ENCODE results near the gene SRRT. TPM values are rescaled to one million over a fixed set of nuclear protein-coding genes. Genes with fewer than 3 reads are reported as not detected.

SRRT gene
- total and polyA plus RNA-seq, 2 donors (not counting 3 experiments of a cell fraction or from before 2014, with no cell fraction given) = 58.6 to 199 TPM

DNA sequence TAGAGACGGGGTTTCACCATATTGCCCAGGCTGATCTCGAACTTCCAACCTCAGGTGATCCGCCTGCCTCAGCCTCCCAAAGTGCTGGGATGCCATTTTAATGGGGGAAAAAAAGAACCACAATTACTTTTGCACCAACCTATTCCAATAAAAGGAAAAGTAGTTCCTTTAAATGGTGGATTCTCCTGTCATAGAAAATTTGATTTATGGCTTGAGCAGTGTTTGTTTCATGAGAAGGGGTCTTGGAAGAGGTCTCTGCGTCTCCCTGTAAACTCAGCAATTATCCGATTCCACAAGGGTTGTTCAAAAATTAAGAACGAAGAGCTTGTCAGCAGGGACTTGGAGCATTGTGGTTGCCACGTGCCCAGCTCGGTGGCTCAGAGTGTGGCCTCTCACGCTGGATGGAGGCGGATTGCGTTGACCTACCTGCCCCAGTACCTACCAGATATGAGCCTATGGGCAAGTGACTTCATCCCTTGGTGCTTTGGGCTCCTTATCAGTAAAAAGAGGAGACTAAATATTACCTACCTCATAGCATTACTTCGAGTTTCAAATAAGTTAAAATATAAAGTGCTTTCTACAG is 10.5 kb upstream of the SRRT start:
- TF ChIP-seq, protein P1, sequence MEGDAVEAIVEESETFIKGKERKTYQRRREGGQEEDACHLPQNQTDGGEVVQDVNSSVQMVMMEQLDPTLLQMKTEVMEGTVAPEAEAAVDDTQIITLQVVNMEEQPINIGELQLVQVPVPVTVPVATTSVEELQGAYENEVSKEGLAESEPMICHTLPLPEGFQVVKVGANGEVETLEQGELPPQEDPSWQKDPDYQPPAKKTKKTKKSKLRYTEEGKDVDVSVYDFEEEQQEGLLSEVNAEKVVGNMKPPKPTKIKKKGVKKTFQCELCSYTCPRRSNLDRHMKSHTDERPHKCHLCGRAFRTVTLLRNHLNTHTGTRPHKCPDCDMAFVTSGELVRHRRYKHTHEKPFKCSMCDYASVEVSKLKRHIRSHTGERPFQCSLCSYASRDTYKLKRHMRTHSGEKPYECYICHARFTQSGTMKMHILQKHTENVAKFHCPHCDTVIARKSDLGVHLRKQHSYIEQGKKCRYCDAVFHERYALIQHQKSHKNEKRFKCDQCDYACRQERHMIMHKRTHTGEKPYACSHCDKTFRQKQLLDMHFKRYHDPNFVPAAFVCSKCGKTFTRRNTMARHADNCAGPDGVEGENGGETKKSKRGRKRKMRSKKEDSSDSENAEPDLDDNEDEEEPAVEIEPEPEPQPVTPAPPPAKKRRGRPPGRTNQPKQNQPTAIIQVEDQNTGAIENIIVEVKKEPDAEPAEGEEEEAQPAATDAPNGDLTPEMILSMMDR (IDR thresholded peaks at IDR 0.05; ENCODE audit: extremely low read depth in 1 of 2, insufficient read depth in 1 of 2, low read depth in 1 of 2, low read length in 2 of 2) = no peak
- no peak for TF ChIP-seq JUN (IDR thresholded peaks at IDR 0.05; ENCODE audit: borderline replicate concordance, insufficient read depth, insufficient read length, low read depth)
- TF ChIP-seq FOS (IDR thresholded peaks at IDR 0.05; ENCODE audit: borderline replicate concordance, insufficient read depth, low read length) = no peak
- no peak for TF ChIP-seq MYC (IDR thresholded peaks at IDR 0.05; ENCODE audit: low read depth, low read length)
- TF ChIP-seq GATA2 (IDR thresholded peaks at IDR 0.05; ENCODE audit: insufficient read depth, insufficient read length, low read depth, low read length) = no peak
- TF ChIP-seq EZH2 (IDR thresholded peaks at IDR 0.05; ENCODE audit: borderline replicate concordance, low read depth, low read length, severe bottlenecking) = no peak
- no peak for TF ChIP-seq POLR2A (IDR thresholded peaks at IDR 0.05; ENCODE audit: low read depth, low read length)
- TF ChIP-seq POLR2AphosphoS5 (IDR thresholded peaks at IDR 0.05; ENCODE audit: insufficient read depth, low read depth, low read length) = no peak
- TF ChIP-seq MAX (IDR thresholded peaks at IDR 0.05; ENCODE audit: insufficient read depth, insufficient read length) = no peak
- Histone ChIP-seq H3K27ac (ENCODE audit: insufficient read depth, low read depth, low read length) (no peak overlapping the region), H3K9me3 (replicated peaks; ENCODE audit: control insufficient read depth, insufficient read depth, low read length) (no peaks in the 10 kb centered on the region), H3K9ac (replicated peaks; ENCODE audit: extremely low read depth, insufficient read depth, low read length) (no peak overlapping the region), H3K4me3 (replicated peaks in 1 of 3; ENCODE audit: insufficient read depth in 1 of 3, low read depth in 1 of 3, low read length in 3 of 3) (no peak overlapping the region), H2AFZ (ENCODE audit: low read depth, low read length) (no peak overlapping the region), H3K4me2 (ENCODE audit: insufficient read depth, low read length) (no peak overlapping the region), H4K20me1 (replicated peaks; ENCODE audit: control insufficient read depth, extremely low read depth, insufficient read depth, low read length) (no peaks in the 10 kb centered on the region), H3K9me1 (replicated peaks; ENCODE audit: control insufficient read depth, extremely low read depth, insufficient read depth, low read length) (no peaks in the 10 kb centered on the region), H3K4me1 (ENCODE audit: control insufficient read depth, extremely low read depth, insufficient read depth, low read length) (peaks cover 36% of the 10 kb centered on the region), H3K27me3 (ENCODE audit: control insufficient read depth in 2 of 2, insufficient read depth in 2 of 2, low read length in 2 of 2) (no peaks in the 10 kb centered on the region), H3K79me2 (ENCODE audit: control insufficient read depth, insufficient read depth, low read length) (peaks cover 23% of the 10 kb centered on the region), H3K36me3 (ENCODE audit: control insufficient read depth in 2 of 2, extremely low read depth in 1 of 2, insufficient read depth in 2 of 2, low read length in 2 of 2) (peaks cover 5 to 10% of the 10 kb centered on the region in 2 experiments)
- intact Hi-C loops (cut with micrococcal nuclease) = loop anchor here (10.0 kb wide), 1 partner anchor 280 kb away; the partner anchor contains the start of genes FBXO24 and LRCH4
- BruUV-seq (replicated peaks) = no TSS peak
- DNase-seq (ENCODE audit: low read depth, low spot score) (no peak), FAIRE-seq (no peak)
- CTCF ChIA-PET = interaction anchor here (1.5 to 2.2 kb wide), 3 partner anchors 11 to 25 kb away, joined by 4 to 10 read pairs (median 5); partner anchors contain the start of genes SLC12A9, SRRT and UFSP1
- POLR2A ChIA-PET = interaction anchor here (0.7 kb wide), 1 partner anchor 55 kb away, joined by 7 read pairs; no protein-coding TSS in a partner anchor
- dilution Hi-C loops (cut with MboI; ENCODE audit: extremely low pct_ligation_motif_present, low sequenced_read_pairs) = no loop called here
